GM18508 (cell line): ENCODE measurements around the gene PRPF31.

ENCODE experiments used
- ATAC-seq: cut with Tn5 transposase; IDR thresholded peaks from one replicate; pipeline ENCODE4 v1.9.1; 2021; ENCODE audit warnings: moderate number of reproducible peaks; ENCODE audit not compliant: insufficient read depth, unreplicated experiment

Gene PRPF31

DNA sequence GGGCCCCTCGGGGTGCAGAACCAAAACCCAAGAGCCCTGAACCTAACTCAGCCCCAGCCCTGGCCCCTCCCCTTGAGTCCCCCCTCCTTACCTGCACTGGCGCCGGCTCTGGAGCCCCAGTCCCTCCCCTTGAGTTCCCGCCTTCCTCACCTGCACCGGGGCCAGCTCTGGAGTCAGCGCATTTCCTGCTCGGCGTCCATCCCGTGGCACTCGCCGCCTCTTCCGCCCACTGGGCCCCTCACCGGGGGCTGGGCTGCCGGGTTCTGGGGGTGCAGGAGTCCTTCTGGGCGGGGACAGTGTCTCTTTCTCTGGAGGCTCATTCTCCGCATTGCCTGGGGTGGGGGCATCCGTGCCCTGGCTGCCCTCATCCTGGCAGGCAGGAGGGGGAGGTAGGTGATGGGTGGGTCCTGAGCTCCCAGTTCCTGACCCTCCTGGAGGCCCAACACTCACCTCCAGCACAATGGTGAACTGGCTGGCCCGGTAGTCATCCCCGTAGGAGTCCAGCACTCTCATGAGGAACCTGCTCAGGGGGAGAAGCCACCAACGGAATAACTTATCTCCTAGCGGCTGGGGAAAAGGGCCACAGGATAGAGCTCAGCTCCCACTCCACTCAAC, 7.6 kb upstream of the PRPF31 start:
- ATAC-seq = no peak

DNA sequence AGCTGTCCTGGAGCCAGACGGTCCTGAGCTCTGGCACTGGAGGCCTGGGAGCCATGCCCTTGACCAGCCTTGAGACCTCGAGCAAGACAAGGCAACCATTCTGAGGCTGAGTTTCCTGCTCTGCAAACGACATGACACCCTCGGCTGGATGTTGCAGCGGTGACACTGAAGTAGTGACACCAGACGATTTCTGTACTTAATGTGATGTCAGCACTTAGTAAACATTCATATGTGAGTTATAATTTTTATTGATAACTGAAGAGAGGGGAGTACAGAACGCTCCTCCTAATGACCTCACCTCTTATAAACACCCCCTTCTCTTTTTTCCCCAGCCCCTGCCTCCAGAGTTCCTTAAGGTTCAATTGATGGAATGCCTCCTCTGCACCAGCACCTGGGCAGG, 7.1 kb upstream of the PRPF31 start:
- no peak for ATAC-seq

DNA sequence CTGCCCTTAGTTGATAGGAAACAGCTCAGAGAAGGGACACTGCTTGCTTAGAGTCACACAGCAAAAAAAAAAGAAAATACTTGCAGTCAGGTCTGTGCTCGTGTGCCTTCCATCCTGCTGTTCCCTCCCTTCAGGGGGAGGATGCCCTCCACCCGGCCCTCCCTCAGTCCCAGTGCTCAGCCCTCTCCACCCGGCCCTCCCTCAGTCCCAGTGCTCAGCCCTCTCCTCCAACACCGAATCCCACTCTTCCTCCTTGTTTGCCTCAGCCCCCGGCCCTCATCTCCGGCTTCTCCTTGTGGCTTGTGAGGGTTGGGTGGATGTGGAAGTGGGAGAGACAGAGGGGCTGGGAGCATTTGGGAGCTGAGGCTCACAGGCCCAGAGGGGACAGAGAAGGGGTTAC, 5.9 kb upstream of the PRPF31 start:
- ATAC-seq = no peak

DNA sequence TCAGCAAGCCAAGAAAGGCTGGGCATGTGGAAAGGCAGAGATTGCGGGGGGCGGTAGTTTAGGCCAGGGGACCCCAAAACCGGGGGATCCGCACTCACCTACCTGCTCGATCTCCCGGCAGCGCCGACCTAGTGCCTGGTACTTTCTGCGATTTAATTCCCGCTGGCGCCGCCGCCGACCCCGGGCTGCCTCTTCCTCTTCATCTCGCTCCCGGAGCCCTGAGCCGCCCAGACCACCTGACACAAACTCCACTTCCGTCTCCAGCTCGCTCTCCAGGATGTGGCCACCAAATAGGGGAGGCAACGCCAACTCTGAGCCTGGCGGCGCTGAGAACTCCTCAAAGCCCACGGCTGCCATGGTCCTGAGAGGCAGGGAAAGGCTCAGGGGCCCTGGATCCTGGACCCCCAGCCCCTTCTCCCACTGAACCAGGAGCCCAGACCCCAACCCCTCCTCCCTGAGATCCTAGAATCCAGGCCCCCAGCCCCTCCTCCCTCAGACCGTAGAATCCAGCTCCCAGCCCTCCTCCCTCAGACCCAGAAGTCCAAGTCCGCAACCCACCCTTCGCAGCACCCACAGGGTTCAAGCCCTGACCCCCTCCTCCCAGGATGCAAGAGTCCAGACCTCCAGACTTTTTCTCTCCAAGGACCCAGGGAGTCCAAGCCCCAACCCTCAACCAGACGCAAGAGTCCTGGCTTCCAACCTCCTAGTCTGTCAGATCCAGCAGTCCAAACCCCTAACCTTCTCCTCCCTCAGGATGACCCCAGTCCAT, 1.0 kb upstream of the PRPF31 start:
- ATAC-seq = no peak

DNA sequence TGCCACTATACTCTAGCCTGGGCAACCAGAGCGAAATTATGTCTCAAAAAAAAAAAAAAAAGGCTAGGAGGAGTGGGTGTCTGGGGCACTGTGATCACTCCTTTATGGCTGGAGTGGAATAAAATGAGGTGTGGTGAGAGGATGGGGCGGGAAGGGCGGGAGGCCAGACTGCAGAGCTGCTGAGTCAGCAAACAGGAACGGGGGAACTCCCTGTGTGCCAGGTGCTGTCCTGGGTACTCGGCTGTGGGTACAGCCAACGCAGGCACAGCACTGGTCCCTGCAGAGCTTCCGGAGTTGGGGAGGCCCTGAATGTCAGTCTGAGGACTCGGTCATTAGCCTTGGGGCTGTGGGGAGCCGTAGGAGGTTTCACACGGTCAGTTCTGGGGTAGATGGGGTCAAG, 5.7 kb downstream of the PRPF31 start:
- ATAC-seq = no peak

DNA sequence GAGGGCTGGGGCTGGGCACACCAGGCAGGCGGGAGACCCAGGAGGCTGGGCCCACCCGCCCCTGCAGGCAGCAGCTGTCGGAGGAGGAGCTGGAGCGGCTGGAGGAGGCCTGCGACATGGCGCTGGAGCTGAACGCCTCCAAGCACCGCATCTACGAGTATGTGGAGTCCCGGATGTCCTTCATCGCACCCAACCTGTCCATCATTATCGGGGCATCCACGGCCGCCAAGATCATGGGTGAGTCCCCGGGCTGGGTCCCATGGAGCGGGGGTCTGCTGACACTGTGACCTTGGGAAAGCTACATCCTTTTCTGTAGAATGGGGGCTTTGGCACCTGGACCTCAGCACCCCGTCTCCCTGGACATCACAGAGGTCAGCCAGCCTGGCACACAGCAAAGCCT, 8.1 kb downstream of the PRPF31 start:
- no peak for ATAC-seq

DNA sequence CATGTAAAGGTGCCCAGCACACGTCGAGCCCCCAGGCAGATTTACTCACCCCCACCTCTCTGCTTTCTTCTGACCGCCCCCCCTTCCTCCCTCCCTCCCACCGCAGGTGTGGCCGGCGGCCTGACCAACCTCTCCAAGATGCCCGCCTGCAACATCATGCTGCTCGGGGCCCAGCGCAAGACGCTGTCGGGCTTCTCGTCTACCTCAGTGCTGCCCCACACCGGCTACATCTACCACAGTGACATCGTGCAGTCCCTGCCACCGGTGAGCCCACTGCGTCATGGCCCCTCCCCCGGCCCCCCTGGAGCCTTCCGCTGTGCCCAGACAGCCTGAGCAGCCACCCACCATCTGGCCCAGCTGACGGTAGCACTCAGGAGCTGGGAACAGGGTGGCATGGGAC, 8.8 kb downstream of the PRPF31 start:
- no peak for ATAC-seq

DNA sequence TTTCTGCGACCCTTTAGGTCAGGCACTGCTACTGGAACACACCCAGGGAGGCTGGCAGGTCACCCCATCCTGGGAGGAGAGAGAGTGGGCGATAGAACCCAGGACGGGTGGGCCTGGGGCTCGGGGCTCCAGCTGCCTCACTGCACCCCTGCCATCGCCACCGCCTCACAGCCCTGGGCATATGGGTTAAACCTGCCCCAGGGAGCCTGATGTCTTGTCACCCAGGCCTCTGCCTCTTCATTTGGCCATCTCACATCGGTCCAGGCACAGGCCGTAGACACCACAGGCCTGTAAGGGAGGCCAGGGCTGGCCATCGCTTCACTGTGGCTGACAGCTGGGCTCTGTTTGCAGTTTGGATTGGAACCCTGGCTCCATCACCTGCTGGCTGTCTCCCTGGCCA, 10.2 kb downstream of the PRPF31 start:
- ATAC-seq = no peak

DNA sequence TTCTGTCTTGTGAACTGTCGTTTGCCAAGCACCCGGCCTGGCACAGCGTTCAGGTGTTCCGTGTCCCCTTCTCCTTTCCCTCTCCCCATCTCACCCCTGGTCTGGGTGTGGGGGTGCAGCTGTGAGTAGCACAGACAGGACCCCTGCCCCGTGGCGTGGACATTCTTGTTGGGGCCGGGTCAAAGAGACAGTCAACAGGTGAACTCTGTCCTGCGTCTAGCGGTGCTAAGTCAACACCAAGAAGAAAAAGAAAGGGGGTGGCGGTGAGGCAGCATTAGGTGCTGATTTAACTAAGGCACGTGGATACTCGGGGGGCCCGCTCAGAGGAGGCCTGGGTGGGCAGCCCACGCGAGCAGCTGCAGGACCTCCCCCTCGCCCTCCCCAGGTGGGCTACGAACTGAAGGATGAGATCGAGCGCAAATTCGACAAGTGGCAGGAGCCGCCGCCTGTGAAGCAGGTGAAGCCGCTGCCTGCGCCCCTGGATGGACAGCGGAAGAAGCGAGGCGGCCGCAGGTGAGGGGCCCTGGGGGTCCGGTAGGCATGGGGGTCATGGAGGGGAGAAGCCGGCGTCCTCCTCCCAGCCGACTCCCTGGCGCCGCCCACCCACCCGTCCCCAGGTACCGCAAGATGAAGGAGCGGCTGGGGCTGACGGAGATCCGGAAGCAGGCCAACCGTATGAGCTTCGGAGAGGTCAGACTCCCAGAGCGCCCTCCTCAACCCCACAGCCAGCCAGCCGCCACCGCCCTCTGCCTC, 12.3 kb downstream of the PRPF31 start:
- ATAC-seq = no peak

DNA sequence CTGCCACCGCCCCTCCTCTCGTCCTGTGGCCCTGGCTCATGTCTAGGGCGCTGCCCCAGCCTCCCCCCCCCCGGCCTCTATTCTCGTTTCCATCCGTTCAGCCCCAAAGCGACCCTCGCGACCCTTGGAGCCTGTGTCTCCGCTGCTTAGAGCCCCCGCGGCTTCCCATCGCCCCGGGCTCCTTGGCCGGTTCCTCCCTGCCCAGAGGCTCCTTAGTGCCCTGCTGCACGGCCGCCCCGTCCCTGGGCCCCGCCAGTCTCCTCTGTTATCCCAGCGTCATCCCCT, 12.8 kb downstream of the PRPF31 start:
- ATAC-seq = no peak

DNA sequence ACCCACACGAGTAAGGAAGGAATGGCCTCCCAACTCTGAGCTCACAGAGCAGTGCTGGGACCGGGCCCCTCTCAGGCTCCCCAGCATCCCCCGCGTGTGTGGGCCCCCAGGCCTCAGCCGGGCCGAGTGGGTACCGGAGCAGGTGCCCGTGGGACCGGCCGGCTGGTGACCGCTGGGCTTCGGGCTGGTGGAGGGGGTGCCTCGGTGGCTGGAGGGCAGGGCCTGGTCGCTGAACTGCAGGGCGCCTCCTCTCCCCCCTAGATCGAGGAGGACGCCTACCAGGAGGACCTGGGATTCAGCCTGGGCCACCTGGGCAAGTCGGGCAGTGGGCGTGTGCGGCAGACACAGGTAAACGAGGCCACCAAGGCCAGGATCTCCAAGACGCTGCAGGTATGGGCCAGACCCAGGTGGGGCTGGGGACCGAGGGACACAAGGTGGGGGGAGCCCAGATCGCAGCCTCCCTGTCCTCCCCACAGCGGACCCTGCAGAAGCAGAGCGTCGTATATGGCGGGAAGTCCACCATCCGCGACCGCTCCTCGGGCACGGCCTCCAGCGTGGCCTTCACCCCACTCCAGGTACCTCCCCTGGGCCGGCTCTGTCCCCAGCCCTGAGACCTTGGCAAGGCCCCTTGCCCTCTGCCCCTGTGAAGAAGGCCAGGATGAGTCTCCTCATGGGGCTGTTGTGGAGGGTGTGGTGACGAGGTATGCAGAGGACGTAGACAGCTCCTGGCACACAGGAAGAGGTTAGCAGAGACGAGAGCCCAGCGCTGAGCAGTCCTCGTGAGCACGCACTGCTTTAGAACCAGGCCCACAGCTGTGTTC, 13.5 kb downstream of the PRPF31 start:
- ATAC-seq = no peak

DNA sequence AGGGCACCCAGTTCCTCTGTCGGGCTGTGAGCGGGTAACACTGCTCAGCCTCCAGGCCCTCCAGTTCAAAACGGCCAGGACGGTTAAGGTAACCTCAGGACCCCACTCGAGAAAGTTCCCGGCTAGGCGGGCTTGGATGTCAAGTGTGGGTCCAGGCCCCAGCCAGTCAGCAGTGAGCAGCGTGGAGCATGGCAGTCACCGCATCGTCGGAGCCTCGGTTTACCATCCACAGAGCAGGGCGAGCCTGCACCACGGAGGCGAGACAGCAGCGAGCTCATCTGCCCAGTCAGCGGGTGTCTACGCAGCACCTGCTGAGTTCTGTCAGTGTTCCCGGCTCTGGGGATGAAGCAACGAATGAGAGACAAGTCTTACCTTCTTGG, 14.1 kb downstream of the PRPF31 start:
- no peak for ATAC-seq

DNA sequence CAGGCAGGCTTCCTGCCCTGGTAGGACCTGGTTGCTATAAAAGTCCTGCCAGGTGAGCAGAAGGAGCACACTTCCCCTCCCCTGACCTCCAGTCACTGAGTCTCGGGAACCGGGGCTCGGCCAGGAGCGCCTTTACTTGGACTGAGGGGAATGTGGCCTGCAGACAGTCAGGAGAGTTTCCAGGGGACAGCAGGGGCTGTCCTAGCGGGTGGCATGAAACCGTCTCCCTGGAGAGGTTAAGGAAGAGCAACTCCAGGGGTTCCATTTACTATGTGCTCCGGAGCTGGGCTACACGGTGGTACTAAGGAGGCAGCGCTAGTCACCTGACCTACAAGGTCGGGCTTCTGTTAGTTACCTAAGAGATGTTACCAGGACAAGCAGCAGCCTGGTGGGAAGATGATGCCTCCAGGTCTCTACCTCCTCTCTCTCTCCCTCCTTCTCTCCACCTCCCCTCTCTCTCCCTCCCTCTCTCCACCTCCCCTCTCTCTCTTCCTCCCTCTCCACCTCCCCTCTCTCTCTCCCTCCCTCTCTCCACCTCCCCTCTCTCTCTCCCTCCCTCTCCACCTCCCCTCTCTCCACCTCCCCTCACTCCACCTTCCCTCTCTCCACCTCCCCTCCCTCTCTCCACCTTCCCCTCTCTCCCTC, 17.9 kb downstream of the PRPF31 start:
- ATAC-seq = no peak

DNA sequence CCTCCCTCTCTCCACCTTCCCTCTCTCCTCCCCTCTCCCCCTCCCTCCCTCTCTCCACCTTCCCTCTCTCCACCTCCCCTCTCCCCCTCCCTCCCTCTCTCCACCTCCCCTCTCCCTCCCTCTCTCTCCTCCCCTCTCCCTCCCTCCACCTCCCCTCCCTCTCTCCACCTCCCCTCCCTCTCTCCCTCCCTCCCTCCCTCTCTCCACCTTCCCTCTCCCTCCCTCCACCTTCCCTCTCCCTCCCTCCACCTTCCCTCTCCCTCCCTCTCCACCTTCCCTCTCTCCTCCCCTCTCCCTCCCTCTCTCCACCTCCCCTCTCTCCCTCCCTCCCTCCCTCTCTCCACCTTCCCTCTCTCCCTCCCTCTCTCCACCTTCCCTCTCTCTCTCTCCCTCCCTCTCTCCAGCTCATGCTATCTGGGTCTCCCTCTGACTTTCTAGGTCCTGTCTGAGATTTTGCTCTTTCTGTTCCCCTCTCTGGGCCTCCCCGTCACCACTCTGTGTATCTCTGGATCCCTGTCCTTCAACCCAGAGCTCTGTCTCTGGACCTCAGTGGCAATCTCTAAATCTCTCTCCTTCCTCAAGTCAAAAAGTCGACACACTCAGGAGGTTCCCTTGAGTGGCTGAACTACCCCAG, 18.5 kb downstream of the PRPF31 start:
- ATAC-seq = no peak

DNA sequence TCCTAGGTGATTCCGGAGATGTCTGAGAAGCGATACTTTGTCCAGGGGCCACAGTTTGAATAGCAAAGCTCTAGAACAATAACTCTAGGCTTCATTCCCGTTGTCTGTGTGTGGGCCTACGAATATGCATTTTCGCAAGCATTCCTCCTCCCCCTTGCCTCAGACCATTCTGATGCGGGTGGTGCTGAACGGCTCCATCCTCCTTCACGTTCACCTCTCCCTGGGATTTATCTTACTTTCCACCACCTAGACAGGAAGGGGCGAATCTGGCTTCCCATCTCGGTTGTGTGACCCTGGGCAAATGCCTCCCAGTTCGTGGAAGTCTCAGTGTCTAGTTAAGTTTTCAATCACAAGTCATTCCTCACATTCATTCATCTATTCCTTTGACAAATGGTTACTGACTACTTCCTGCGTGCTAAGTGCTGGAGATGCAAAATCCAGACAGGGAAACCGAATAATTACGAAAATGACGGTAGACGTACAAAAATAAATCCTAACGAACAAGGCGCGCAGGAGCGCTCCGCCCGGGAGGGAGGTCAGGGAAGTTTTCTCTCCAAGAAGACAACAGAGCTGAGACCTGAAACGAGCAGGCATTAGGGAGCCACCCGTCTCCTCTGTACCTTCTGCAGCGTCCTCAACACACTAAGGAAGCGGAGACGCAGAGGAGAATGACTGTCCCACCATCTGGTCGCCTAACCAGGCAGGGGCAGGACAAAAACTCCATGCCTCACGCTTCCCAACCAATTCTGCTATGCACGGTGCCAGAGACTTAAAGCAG, 20.7 kb downstream of the PRPF31 start:
- no peak for ATAC-seq

DNA sequence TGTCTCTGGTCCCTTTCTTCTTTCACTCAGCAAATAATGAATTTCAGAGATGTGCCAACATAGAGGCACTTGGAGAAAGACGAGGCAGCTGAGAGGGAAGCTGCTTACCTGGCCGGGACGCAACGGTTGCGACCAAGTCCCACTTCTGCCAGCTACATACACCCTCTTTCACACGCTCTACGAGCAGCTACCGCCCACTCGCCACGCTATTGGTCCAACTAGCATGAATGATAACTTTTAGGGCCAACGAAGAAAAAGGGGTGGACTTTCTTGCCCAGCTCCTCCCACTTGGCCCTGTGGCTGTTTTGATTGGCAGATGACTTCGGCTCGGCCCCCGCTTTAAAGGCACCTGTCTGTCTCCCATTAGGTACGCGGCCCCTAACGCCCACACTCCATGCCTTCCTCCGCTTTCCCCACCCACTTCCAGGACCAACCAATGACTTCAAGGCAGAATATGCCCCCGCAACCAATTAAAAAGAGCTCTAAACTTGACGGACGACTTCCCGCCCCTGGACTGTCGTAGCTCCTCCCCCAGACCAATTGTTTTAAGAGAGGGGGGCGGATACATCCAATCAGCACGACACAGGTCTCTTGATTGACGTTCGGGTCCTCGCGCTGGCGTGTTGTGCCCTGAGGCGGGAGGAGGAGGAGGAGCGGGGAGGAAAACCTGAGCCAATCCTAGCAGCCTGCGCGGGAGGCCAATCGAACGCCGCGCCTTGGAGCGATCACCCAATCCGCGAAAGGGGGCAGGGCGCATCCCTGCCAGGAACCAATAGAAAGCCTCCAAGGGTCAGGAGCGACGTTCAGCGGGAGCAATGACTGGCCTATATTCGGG, 21.5 kb downstream of the PRPF31 start:
- ATAC-seq = peak; percentile 68

DNA sequence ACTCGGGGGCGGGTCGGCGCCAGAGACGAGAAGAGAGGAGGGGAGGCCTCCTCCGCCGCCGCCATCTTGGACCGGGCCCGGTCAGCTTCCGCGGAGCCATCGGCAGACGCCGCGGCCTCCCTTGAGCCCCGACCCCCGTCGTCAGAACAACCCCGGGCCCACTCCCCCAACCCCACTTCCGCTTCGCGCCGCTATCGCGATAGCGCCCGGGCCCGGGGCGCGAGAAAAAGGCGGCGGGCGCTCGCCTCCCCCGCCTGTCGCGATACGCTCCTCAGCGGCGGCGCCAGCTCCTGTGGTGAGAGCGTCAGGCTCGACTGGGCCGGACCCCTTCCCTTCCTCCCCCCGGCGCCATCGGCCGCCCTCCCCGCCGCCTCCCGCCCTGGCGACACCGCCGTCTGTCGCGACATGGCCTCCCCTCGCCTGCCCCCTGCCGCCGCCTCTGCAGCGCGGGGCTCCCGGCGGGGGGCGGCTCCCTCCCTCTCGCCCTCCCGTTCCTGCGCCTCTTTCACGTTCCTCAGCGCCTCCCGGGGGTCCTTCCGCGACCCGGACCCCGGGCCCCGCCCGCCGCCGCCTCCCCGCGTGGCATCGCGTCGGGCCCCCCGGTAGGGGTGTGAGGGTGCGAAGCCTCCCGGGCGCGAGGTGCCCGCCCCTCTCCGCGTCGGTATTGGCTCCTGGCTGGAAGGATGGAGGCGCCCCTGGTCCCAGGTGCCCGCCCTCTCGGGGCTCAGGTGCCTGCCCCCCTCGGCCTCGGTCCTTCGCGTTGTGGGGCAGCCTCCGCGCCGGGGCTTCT, 22.3 kb downstream of the PRPF31 start, which contains the start of gene CNOT3:
Gene CNOT3, plus strand, starts transcription at position 64 of the 790 bp plus-strand sequence. CDS start 5,217 bp downstream, outside the sequence.
- no peak for ATAC-seq
